GM12801 (cell line): Measurements from ENCODE around the gene GARRE1.

ENCODE experiments used
- TF ChIP-seq, protein P1 (sequence below): IDR thresholded peaks from one replicate; pipeline ENCODE4 v1.5.1; 2011; ENCODE audit warnings: control low read depth; ENCODE audit not compliant: insufficient read length; ENCODE audit errors: extremely low read depth

Gene GARRE1

DNA sequence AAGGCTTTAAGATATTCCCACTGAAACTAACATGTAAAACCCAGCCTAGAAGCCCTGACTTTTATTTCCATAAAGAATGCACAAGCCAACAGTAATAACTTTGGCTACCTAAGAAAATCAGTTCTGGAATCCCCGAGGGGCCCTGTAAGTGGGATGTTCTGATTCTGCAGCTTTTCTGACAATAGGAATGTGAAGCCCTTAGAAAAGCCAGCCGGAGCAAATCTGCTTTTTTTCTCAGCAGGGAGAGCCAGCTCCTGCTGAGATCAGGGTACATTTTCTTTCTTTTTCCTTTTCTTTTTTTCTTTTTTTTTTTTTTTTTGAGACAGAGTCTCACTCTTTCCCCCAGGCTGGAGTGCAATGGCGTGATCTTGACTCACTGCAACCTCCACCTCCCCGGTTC is 8.0 kb upstream of the GARRE1 start:
- TF ChIP-seq, protein P1, sequence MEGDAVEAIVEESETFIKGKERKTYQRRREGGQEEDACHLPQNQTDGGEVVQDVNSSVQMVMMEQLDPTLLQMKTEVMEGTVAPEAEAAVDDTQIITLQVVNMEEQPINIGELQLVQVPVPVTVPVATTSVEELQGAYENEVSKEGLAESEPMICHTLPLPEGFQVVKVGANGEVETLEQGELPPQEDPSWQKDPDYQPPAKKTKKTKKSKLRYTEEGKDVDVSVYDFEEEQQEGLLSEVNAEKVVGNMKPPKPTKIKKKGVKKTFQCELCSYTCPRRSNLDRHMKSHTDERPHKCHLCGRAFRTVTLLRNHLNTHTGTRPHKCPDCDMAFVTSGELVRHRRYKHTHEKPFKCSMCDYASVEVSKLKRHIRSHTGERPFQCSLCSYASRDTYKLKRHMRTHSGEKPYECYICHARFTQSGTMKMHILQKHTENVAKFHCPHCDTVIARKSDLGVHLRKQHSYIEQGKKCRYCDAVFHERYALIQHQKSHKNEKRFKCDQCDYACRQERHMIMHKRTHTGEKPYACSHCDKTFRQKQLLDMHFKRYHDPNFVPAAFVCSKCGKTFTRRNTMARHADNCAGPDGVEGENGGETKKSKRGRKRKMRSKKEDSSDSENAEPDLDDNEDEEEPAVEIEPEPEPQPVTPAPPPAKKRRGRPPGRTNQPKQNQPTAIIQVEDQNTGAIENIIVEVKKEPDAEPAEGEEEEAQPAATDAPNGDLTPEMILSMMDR: no peak

DNA sequence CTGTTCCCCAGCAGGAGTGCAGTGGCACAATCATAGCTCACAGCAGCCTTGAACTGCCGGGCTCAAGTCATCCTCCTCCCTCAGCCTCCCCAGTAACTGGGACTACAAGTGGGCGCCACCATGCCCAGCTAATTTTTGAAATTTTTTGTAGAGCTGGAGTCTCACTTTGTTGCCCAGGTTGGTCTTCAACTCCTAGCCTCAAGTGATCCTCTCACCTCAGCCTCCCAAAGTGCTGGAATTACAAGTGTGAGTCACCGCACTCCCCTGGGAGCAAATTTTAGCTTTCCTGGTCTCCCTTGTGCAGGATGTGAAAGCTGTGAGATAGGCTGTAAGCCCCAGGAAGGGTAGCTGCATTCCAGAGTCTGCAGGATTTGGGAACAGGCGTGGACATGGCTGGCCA is 5.4 kb upstream of the GARRE1 start:
- TF ChIP-seq, protein P1: no peak

GRCh38 chr19:34254698-34255432 is 511 bp downstream of the GARRE1 start:
- TF ChIP-seq, protein P1: no peak

- TF ChIP-seq, protein P1: no peak
Measured at GRCh38 chr19:34255546-34255945, 1.2 kb downstream of the GARRE1 start.

- TF ChIP-seq, protein P1: no peak
Measured at GRCh38 chr19:34256835-34257558, 2.6 kb downstream of the GARRE1 start.

GRCh38 chr19:34257559-34257924 is 3.2 kb downstream of the GARRE1 start:
- TF ChIP-seq, protein P1: no peak

DNA sequence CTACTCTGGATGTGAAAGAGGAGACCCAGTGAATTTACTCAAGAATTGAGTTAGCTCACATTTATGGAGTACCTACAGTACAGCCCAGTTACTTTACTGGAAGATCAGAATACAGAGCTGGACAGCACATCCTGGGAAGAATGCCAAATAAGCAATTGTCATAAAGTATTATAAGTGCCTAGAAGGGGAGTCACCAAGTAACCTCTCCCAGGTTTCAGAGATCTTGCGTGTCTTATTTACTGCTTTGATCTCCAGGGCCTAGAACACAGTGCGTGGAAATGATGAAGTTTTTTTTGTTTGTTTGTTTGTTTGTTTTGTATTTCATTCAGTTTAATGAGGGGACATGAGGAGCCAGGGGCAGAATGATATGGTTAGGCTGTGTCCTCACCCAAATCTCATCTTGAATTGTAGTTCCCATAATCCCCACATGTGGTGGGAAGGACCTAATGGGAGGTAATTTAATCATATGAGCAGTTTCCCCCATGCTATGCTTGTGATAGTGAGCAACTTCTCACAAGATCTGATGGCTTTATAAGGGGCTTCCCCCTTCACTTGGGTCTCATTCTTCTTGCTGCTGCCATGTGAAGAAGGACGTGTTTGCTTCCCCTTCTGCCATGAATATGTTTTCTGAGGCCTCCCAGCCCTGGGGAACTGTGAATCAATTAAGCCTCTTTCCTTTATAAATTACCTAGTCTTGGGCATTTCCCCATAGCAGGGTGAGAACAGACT is 5.2 kb downstream of the GARRE1 start:
- TF ChIP-seq, protein P1: no peak
